Measurements from ENCODE around the gene TRIM37.
A peak's percentile ranks its signal among the peaks of the same experiment; 100 is the strongest.

TRIM37 gene, protein sequence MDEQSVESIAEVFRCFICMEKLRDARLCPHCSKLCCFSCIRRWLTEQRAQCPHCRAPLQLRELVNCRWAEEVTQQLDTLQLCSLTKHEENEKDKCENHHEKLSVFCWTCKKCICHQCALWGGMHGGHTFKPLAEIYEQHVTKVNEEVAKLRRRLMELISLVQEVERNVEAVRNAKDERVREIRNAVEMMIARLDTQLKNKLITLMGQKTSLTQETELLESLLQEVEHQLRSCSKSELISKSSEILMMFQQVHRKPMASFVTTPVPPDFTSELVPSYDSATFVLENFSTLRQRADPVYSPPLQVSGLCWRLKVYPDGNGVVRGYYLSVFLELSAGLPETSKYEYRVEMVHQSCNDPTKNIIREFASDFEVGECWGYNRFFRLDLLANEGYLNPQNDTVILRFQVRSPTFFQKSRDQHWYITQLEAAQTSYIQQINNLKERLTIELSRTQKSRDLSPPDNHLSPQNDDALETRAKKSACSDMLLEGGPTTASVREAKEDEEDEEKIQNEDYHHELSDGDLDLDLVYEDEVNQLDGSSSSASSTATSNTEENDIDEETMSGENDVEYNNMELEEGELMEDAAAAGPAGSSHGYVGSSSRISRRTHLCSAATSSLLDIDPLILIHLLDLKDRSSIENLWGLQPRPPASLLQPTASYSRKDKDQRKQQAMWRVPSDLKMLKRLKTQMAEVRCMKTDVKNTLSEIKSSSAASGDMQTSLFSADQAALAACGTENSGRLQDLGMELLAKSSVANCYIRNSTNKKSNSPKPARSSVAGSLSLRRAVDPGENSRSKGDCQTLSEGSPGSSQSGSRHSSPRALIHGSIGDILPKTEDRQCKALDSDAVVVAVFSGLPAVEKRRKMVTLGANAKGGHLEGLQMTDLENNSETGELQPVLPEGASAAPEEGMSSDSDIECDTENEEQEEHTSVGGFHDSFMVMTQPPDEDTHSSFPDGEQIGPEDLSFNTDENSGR

DNA sequence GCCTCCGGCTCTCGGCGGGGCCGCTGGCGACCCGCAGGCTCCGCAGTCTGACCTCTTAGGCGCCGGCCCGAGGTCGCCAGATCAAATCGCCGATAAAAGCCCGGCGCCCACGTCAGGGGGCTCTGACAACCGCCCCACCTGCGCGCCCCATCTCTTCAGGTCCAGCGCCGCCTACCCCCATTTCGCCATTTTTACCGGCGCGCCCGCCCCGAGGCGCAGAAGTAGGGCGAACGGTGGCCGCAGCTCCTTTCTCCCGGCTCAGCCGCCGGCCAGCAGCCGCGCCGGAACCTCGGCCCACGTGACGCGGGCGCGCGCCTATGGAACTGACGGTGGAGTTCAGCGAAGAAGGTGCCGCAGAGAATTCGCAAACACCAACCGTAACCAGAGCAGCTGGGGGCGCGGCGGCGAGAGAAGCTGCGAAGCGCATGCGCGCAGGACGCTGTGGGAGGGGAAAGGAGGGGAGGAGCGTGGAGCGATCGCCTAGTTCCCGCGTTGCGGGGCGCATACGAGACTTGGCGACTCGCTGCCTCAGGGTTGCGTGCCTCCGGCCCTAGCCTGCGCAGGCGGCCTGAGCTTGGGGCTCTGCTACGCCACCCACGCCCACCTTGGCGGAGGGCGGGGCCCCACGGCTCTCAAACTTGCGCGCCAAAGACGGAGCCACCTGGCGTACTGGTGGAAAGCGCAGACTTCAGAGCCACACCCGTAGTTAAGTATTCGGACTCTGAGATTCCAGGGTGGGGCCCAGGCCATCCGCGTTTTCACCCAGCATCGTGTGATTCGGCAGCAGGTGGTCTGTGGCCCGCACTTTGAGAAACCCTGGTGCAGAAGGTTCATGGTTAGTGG lies at the start of gene TRIM37:
TRIM37 (minus strand) TSS at position 418 of the 843 bp plus-strand sequence. CDS start 419 bp downstream, outside the sequence.
- TF ChIP-seq, protein P1, sequence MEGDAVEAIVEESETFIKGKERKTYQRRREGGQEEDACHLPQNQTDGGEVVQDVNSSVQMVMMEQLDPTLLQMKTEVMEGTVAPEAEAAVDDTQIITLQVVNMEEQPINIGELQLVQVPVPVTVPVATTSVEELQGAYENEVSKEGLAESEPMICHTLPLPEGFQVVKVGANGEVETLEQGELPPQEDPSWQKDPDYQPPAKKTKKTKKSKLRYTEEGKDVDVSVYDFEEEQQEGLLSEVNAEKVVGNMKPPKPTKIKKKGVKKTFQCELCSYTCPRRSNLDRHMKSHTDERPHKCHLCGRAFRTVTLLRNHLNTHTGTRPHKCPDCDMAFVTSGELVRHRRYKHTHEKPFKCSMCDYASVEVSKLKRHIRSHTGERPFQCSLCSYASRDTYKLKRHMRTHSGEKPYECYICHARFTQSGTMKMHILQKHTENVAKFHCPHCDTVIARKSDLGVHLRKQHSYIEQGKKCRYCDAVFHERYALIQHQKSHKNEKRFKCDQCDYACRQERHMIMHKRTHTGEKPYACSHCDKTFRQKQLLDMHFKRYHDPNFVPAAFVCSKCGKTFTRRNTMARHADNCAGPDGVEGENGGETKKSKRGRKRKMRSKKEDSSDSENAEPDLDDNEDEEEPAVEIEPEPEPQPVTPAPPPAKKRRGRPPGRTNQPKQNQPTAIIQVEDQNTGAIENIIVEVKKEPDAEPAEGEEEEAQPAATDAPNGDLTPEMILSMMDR (IDR thresholded peaks at IDR 0.05; ENCODE audit: insufficient read depth, low read depth, low read length, missing control alignments), result no peak
- H3K4me3 ChIP-seq (ENCODE audit: low read depth, low read length), result peak within 1 kb of the TSS; percentile 99
- DNase-seq (ENCODE audit: low read depth), result peak; percentile 100

DNA sequence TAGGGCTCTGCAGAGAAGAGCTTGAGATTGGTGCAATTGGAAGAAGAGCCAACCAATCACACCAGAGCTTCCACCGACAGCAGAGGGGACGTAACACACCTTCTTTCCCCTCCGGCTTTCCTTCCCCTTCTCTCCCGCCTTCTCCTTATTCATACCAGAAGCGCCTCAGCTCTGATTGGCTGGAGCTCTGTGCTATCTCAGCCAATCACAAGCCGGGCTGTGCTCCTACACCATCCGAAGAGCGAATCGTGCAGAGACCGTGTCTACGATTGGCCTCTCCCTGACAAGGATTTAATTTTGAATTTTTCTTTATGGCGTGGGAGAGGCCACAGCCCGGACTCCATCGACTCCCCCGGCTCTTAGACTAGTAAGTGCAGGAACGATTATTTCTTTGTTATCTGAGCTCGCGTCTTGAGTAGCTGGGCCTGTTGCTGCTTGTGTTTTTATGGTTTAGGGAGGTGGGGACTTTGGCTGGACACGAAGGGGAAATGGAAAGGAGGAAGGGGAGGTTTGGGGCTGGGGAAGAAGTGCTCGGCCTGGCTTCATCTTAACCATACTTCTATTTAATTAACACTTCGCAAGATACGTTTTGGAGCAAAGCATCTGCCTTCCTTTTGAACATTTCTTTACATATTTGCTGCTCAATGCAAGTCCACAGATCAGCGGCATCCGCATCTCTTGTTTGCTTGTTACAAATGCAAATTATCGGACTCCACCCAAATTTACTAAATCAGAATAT lies 48.9 kb upstream of the TRIM37 start, which contains the start of gene PRR11:
PRR11 (plus strand) TSS at position 308 of the 739 bp plus-strand sequence. CDS start 14,007 bp downstream, outside the sequence.
- peak; percentile 100 for DNase-seq (ENCODE audit: low read depth)
- TF ChIP-seq, protein P1 (IDR thresholded peaks at IDR 0.05; ENCODE audit: insufficient read depth, low read depth, low read length, missing control alignments), result no peak
- H3K4me3 ChIP-seq (ENCODE audit: low read depth, low read length), result peak within 1 kb of the TSS; percentile 73

DNA sequence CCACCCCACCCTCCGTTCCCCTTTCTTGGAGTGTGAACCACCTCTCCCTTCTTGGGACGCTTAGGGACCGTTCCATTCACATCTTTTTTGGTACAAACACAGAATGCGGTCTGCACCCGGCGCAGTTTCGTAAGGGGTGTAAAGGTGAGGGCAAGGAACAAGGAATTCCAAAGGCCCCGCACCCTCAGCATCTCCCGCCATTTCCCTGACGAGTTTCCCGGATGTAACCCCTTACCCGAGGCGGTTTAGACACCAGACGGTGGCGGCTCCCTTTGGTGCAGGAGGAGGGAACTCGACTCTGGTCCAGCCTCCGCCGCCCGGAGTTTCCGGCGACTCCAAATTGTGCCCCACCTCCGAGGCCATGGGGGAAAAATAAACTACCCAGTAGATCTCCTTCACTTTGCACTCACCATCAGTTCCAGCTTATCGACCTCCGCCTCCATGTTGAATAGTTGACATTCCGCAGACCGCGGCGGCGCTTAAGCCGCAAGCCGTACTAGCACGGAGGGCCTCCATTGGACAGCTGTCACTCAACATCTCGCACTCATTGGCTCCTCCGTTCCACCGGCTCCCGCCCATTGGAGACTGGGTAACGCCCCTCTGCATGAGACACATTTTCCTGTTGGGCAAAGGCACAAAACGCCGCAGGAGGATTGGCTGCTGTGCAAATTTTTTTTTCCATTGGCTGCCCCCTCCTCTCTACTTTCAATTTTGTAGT lies 48.2 kb upstream of the TRIM37 start, which contains the start of gene SKA2:
SKA2 (minus strand) TSS at position 466 of the 718 bp plus-strand sequence; CDS start at position 443, 23 bp downstream.
- peak within 1 kb of the TSS; percentile 73 for H3K4me3 ChIP-seq (ENCODE audit: low read depth, low read length)
- DNase-seq (ENCODE audit: low read depth), result no peak
- TF ChIP-seq, protein P1 (IDR thresholded peaks at IDR 0.05; ENCODE audit: insufficient read depth, low read depth, low read length, missing control alignments), result no peak

DNA sequence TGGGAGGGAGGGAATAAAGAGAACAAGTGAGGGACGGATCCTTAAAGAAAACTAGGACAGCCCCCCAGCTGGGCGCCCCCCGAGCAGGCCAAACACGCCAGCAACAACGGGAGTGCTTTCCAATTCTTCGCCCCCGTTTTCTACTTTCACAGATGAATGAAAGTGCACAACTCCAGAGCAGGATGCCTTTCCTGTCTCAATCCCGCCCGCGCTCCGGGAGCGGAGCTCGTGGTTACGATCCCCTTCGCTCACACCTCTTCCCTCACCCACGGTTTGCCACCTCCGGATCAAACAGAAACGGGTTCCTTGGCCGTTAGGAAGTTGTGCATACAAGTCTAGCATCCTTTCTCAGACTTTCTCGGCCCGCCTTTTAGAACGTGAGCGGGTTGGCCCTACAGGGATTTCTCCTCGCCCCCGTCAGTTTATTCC lies 47.6 kb upstream of the TRIM37 start:
- H3K4me3 ChIP-seq (ENCODE audit: low read depth, low read length), result peak overlapping the region; percentile 73
- TF ChIP-seq, protein P1 (IDR thresholded peaks at IDR 0.05; ENCODE audit: insufficient read depth, low read depth, low read length, missing control alignments), result no peak
- peak; percentile 51 for DNase-seq (ENCODE audit: low read depth)

DNA sequence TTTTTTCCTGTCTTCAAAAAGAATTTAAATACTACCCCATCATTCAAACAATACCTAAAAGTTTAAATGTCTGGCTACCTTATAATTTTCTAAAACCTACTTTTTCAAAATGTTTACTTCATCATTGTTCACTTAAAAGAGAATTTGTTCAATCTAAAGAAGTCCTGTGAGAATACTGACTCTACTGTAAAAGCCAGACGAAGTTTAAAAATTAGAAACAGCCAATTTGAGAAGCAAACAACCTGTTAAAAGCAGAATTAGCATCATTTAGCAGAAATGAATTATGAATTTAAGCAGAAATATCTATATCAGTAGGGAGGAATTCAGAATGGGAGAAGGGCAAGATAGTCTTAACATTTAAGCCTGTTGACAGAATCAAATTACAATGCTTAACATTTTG lies 46.2 kb upstream of the TRIM37 start:
- peak overlapping the region; percentile 73 for H3K4me3 ChIP-seq (ENCODE audit: low read depth, low read length)
- TF ChIP-seq, protein P1 (IDR thresholded peaks at IDR 0.05; ENCODE audit: insufficient read depth, low read depth, low read length, missing control alignments), result no peak
- no peak for DNase-seq (ENCODE audit: low read depth)
